Uterus (tissue), 4 donors: ENCODE data around the gene ZSCAN12. TPM values are rescaled to one million over a fixed set of nuclear protein-coding genes. Genes with fewer than 3 reads are reported as not detected.

ENCODE experiments used
- DNase-seq, 2 donors: peaks; one replicate each; pipeline ENCODE4 v3.0.0-alpha.2; 2019 to 2020
- H3K27ac ChIP-seq, 2 donors: fragments of 200-600 bp; sonication (generic); 1 replicate in 1 of 2; 2 replicates in 1 of 2; pipeline ENCODE4 v1.5.1; 2016 to 2018
- H3K27me3 ChIP-seq, 2 donors: fragments of 200-600 bp; sonication (generic); one replicate each; pipeline ENCODE4 v1.5.1; 2018 to 2019; ENCODE audit warnings: control low read depth in 1 of 2
- H3K36me3 ChIP-seq, 2 donors: fragments of 200-600 bp; sonication (generic); one replicate each; pipeline ENCODE4 v1.5.1; 2019; ENCODE audit warnings: control low read depth in 1 of 2
- H3K4me1 ChIP-seq, 2 donors: fragments of 200-600 bp; sonication (generic); one replicate each; pipeline ENCODE4 v1.5.1; 2018 to 2019; ENCODE audit warnings: control low read depth in 1 of 2
- H3K4me3 ChIP-seq, 2 donors: fragments of 200-600 bp; sonication (generic); 1 replicate in 1 of 2; 2 replicates in 1 of 2; pipeline ENCODE4 v1.5.1; 2018 to 2019; ENCODE audit warnings: mild to moderate bottlenecking in 1 of 2
- H3K9me3 ChIP-seq, 2 donors: fragments of 200-600 bp; sonication (generic); one replicate each; pipeline ENCODE4 v1.5.1; 2019; ENCODE audit warnings: control low read depth in 1 of 2
- POLR2A ChIP-seq, 2 donors: fragments of 450-650 bp; IDR thresholded peaks; one replicate each; pipeline ENCODE4 v1.6.1; 2016; ENCODE audit warnings: antibody characterized with exemption in 2 of 2, mild to moderate bottlenecking in 1 of 2, moderate library complexity in 1 of 2
- intact Hi-C: fragments of 100-400 bp; cut with DNase I; formaldehyde crosslinking; loops from one replicate; pipeline ENCODE4 v1.15.1; 2023; ENCODE audit warnings: low total_unique reads
- total RNA-seq, 4 donors: library from RNA; depleted of rRNA in 3 of 4; stranded (reverse); fragments of >200 nt in 3 of 4; gene quantifications; one replicate each; pipeline versions ENCODE4 v1.1.0 to v1.2.4, GENCODE V29; 2014 to 2023
- TF ChIP-seq, protein P1 (sequence below), 4 experiments: fragments of 200-600 bp in 2 of 4; fragments of 450-650 bp in 2 of 4; sonication (generic) in 2 of 4; IDR thresholded peaks; one replicate each; pipeline ENCODE4 v1.5.1; 2016 to 2019; ENCODE audit warnings: antibody characterized with exemption in 4 of 4, mild to moderate bottlenecking in 2 of 4, moderate library complexity in 1 of 4
- donor health status: DM: yes; HTN: yes; CAD: no.

Gene ZSCAN12
- total RNA-seq, 4 donors from 2014 or later = 3.8 to 22.2 (median 8.4) TPM

DNA sequence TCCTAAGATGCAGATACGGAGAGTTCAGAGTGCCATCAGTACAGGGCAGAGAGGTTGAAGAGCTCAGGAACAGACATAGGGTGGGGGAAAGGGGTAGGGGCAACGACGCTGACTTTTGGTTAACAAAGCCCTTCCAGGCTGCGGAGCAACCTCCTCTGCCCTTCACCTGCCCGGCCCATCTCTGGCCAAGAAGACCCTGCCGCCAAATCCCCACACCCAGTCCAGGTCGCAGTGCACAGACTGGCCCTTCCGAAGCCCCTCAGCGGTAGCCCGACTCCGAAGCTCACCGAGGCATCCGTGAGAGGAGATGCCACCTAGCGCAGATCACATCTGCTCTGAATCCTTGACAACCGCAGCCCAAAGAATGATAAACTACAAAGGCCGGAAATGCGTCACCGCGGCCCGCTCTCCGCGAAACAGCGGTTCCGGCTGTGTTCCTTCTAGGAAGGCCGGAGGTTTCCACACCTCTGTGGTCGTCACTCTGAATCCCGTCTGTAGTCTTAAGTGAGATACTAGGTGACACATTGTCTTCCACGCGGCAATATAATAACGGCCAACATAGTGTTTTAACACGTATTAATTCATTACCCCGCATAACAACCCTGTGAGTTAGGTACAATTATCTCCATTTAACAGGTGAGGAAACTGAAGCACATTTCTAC, 43.7 kb upstream of the ZSCAN12 start, which contains the start of gene ZSCAN23:
Gene ZSCAN23 (minus strand): TSS at position 380 of the 662 bp plus-strand sequence. CDS start 7,225 bp downstream, outside the sequence.
- intact Hi-C loops = no loop called here
- Histone ChIP-seq H3K27me3 (peaks cover 3 to 8% of the 10 kb centered on the region in 2 donors), H3K36me3 (no peaks in the 10 kb centered on the region), H3K4me3 (peak within 1 kb of the TSS; percentile 51 to 67), H3K4me1 (peaks cover 0 to 4% of the 10 kb centered on the region in 2 donors), H3K9me3 (no peaks in the 10 kb centered on the region), H3K27ac (peak within 1 kb of the TSS; percentile 39 to 70)
- TF ChIP-seq POLR2A (IDR thresholded peaks at IDR 0.05) = no peak
- TF ChIP-seq, protein P1, sequence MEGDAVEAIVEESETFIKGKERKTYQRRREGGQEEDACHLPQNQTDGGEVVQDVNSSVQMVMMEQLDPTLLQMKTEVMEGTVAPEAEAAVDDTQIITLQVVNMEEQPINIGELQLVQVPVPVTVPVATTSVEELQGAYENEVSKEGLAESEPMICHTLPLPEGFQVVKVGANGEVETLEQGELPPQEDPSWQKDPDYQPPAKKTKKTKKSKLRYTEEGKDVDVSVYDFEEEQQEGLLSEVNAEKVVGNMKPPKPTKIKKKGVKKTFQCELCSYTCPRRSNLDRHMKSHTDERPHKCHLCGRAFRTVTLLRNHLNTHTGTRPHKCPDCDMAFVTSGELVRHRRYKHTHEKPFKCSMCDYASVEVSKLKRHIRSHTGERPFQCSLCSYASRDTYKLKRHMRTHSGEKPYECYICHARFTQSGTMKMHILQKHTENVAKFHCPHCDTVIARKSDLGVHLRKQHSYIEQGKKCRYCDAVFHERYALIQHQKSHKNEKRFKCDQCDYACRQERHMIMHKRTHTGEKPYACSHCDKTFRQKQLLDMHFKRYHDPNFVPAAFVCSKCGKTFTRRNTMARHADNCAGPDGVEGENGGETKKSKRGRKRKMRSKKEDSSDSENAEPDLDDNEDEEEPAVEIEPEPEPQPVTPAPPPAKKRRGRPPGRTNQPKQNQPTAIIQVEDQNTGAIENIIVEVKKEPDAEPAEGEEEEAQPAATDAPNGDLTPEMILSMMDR (IDR thresholded peaks at IDR 0.05) = no peak
- peak; percentile 77 to 79 for DNase-seq

DNA sequence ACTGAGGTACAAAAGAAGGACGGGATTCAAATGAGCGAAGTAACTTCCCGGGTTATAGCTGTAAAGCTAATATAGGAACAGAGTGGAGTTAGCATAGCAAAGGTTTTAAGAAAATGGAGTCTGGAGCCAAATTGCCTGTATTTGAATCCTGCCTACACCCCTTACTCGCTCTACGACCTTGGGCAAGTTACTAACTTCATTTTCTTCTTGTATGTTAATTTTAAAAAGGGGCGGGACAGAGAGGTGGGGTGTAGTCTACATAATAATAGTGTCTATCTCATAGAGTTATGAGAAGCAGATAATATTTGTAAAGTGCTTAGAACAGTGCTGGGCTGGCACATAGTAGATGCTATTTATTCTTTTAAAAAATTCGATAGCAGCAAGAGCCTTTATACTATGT, 43.0 kb upstream of the ZSCAN12 start:
- Histone ChIP-seq H3K9me3 (no peaks in the 10 kb centered on the region), H3K4me1 (peaks cover 0 to 4% of the 10 kb centered on the region in 2 donors), H3K36me3 (no peaks in the 10 kb centered on the region), H3K4me3 (peak overlapping the region; percentile 51 to 67), H3K27ac (peak overlapping the region in 1 of 2 donors; percentile 39), H3K27me3 (peaks cover 3 to 8% of the 10 kb centered on the region in 2 donors)
- no peak for TF ChIP-seq POLR2A (IDR thresholded peaks at IDR 0.05)
- TF ChIP-seq, protein P1 (IDR thresholded peaks at IDR 0.05) = no peak
- no peak for DNase-seq
- intact Hi-C loops = no loop called here

DNA sequence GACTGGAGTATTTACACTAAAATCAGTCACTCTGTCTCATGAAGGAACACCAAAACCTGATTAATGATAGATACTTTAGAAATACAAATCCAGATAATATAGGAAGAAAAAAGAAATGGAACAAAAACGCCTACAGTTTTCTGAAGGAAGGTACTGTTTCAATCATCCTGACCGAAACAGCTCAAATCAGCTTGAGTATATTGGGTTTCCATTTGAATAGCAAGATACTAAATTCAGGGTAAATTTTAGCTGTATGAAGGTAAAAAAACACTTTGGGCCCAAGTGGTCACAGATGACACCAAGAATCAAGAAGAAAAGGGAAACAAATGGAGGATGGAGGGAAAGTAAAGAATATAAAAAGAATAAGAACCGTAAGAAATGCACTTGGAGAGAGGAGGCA, 36.9 kb upstream of the ZSCAN12 start:
- H3K4me3 ChIP-seq = no peak overlapping the region
- DNase-seq = no peak
- H3K36me3 ChIP-seq = no peaks in the 10 kb centered on the region
- H3K4me1 ChIP-seq = no peaks in the 10 kb centered on the region
- no peak overlapping the region for H3K27ac ChIP-seq
- no peaks in the 10 kb centered on the region for H3K9me3 ChIP-seq
- TF ChIP-seq POLR2A (IDR thresholded peaks at IDR 0.05) = no peak
- TF ChIP-seq, protein P1 (IDR thresholded peaks at IDR 0.05) = no peak
- no peaks in the 10 kb centered on the region for H3K27me3 ChIP-seq
- intact Hi-C loops = no loop called here

DNA sequence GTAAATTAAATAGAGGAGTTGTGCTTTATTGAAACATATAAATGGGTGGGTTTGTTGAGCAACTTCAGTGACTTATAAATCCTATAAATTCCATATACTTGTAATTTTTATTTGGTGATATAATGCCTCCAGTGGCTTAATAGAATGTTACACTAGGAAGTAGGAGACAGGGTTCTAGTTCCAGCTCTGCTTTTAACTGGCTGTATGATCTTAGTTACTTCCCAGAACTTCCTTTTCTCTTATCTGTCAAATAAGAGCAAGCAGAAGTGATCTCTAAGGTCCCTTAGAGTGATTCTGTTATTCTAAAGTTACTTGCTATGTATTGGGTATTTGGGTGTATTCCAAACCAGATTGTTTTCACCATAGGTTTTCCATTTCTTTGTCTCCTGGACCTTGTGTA, 33.6 kb upstream of the ZSCAN12 start:
- no peak overlapping the region for H3K27ac ChIP-seq
- no peaks in the 10 kb centered on the region for H3K9me3 ChIP-seq
- H3K36me3 ChIP-seq = no peaks in the 10 kb centered on the region
- TF ChIP-seq, protein P1 (IDR thresholded peaks at IDR 0.05) = no peak
- TF ChIP-seq POLR2A (IDR thresholded peaks at IDR 0.05) = no peak
- no peak overlapping the region for H3K4me3 ChIP-seq
- DNase-seq = no peak
- H3K4me1 ChIP-seq = no peaks in the 10 kb centered on the region
- intact Hi-C loops = no loop called here
- no peaks in the 10 kb centered on the region for H3K27me3 ChIP-seq

DNA sequence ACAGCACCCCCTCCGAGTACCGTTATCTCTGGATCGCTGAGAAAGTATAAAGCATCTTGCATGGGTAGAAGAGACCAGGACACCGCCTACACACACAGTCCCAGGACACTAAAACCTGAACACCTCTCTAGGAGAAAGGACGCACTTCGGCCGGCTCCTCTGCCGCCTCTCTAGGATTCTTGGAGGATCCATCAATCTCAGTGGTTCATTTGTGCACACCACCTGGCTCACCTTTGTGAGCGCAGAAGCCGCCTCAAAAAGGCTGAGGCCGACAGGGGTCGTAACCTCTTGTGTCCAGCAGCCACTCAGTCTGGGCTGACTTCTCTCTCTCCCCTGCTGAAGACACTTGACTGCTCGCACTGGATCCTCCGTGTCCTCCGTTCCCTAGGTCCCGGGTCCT, 30.2 kb upstream of the ZSCAN12 start:
- H3K4me3 ChIP-seq = no peak overlapping the region
- no peaks in the 10 kb centered on the region for H3K9me3 ChIP-seq
- intact Hi-C loops = no loop called here
- H3K27ac ChIP-seq = no peak overlapping the region
- no peaks in the 10 kb centered on the region for H3K36me3 ChIP-seq
- H3K27me3 ChIP-seq = no peaks in the 10 kb centered on the region
- DNase-seq = no peak
- no peak for TF ChIP-seq POLR2A (IDR thresholded peaks at IDR 0.05)
- TF ChIP-seq, protein P1 (IDR thresholded peaks at IDR 0.05) = no peak
- no peaks in the 10 kb centered on the region for H3K4me1 ChIP-seq
